GM12891 (cell line): ENCODE data around the gene ALPI.

Source experiments
- POLR2A ChIP-seq: IDR thresholded peaks from 2 replicates; pipeline ENCODE4 v1.6.1; 2011; ENCODE audit warnings: low read depth, low read length, control low read depth
- POLR2AphosphoS5 ChIP-seq: IDR thresholded peaks from 2 replicates; pipeline ENCODE4 v1.6.1; 2011; ENCODE audit warnings: low read depth, low read length, control low read depth
- POU2F2 ChIP-seq: IDR thresholded peaks from 2 replicates; pipeline ENCODE4 v1.6.1; 2011; ENCODE audit warnings: low read depth, mild to moderate bottlenecking, control low read depth, low read length, moderate library complexity
- TAF1 ChIP-seq: IDR thresholded peaks from 2 replicates; pipeline ENCODE4 v1.6.1; 2011; ENCODE audit warnings: low read depth, low read length, control low read depth

- TF ChIP-seq POU2F2 (no peak), POLR2A (no peak), TAF1 (no peak), POLR2AphosphoS5 (no peak)
Measured at GRCh38 chr2:232494542-232494941, 38.6 kb downstream of the ALPI start.
